Measurements from ENCODE around the gene WNT3. TPM values are rescaled to one million over a fixed set of nuclear protein-coding genes. Genes with fewer than 3 reads are reported as not detected.
"Not testable (repeated sequence)": the region's sequence is repeated elsewhere in the genome, so short reads cannot be mapped to it uniquely, and the experiment has no call there.

Gene WNT3
- total and polyA plus RNA-seq, 8 donors = 1.7 to 3.0 (median 2.4) TPM

- intact Hi-C loops (cut with DNase I) = loop anchor here in 1 of 2 donors (10.0 kb wide), 1 partner anchor 87 kb away; no protein-coding TSS in a partner anchor
- Histone ChIP-seq H3K27me3 (peaks cover 23 to 76% of the 10 kb centered on the region in 2 donors), H3K36me3 (no peaks in the 10 kb centered on the region), H3K27ac (no peak overlapping the region), H3K9me3 (peaks cover 0 to 13% of the 10 kb centered on the region in 2 donors), H3K4me1 (peaks cover 5 to 10% of the 10 kb centered on the region in 2 donors), H3K4me3 (no peak overlapping the region)
- no peak for DNase-seq
- no peak for ATAC-seq
- no peak for TF ChIP-seq CTCF (IDR thresholded peaks at IDR 0.05)
Measured at GRCh38 chr17:46847204-46848191, 29.0 kb upstream of the WNT3 start.

GRCh38 chr17:46842835-46843234, 24.3 kb upstream of the WNT3 start:
- Histone ChIP-seq H3K4me3 (no peak overlapping the region), H3K4me1 (peaks cover 0 to 6% of the 10 kb centered on the region in 2 donors), H3K9me3 (peaks cover 0 to 13% of the 10 kb centered on the region in 2 donors), H3K27ac (no peak overlapping the region), H3K27me3 (peaks cover 10 to 69% of the 10 kb centered on the region in 2 donors), H3K36me3 (no peaks in the 10 kb centered on the region)
- no peak for ATAC-seq
- DNase-seq = no peak
- intact Hi-C loops (cut with DNase I) = loop anchor here in 1 of 2 donors (10.0 kb wide), 1 partner anchor 92 kb away; no protein-coding TSS in a partner anchor
- TF ChIP-seq CTCF (IDR thresholded peaks at IDR 0.05) = peak in 1 of 2 donors; percentile 16

- intact Hi-C loops (cut with DNase I) = loop anchor here in 1 of 2 donors (10.0 kb wide), 1 partner anchor 93 kb away; no protein-coding TSS in a partner anchor
- peak; percentile 81 to 87 for TF ChIP-seq CTCF (IDR thresholded peaks at IDR 0.05)
- ATAC-seq = peak; percentile 89
- peaks cover 0 to 13% of the 10 kb centered on the region in 2 donors for H3K9me3 ChIP-seq
- H3K4me1 ChIP-seq = peaks cover 0 to 6% of the 10 kb centered on the region in 2 donors
- no peaks in the 10 kb centered on the region for H3K36me3 ChIP-seq
- H3K27ac ChIP-seq = no peak overlapping the region
- DNase-seq = peak in 1 of 4 donors; percentile 84
- peaks cover 10 to 66% of the 10 kb centered on the region in 2 donors for H3K27me3 ChIP-seq
- H3K4me3 ChIP-seq = no peak overlapping the region
Measured at GRCh38 chr17:46841561-46842379, 23.3 kb upstream of the WNT3 start.

- ATAC-seq, H3K4me1 ChIP-seq, H3K4me3 ChIP-seq, H3K27ac ChIP-seq, H3K36me3 ChIP-seq, DNase-seq: not testable (repeated sequence)
- peaks cover 10 to 62% of the 10 kb centered on the region in 2 donors for H3K27me3 ChIP-seq
- peaks cover 0 to 13% of the 10 kb centered on the region in 2 donors for H3K9me3 ChIP-seq
- intact Hi-C loops (cut with DNase I) = loop anchor here in 1 of 2 donors (10.0 kb wide), 1 partner anchor 94 kb away; no protein-coding TSS in a partner anchor
Measured at GRCh38 chr17:46840596-46840995, 22.1 kb upstream of the WNT3 start.

GRCh38 chr17:46839211-46839610, 20.7 kb upstream of the WNT3 start:
- Histone ChIP-seq H3K9me3 (peaks cover 0 to 13% of the 10 kb centered on the region in 2 donors), H3K27me3 (peaks cover 10 to 59% of the 10 kb centered on the region in 2 donors), H3K27ac (no peak overlapping the region), H3K36me3 (no peaks in the 10 kb centered on the region), H3K4me1 (peaks cover 0 to 6% of the 10 kb centered on the region in 2 donors), H3K4me3 (no peak overlapping the region)
- intact Hi-C loops (cut with DNase I) = loop anchor here in 1 of 2 donors (5.0 kb wide), 1 partner anchor 158 kb away; no protein-coding TSS in a partner anchor
- no peak for DNase-seq
- ATAC-seq = no peak
- TF ChIP-seq CTCF (IDR thresholded peaks at IDR 0.05) = no peak
